H4 (cell line): Measurements from ENCODE around the gene TMPO. TPM values are rescaled to one million over a fixed set of nuclear protein-coding genes. Genes with fewer than 3 reads are reported as not detected.
"Not testable (repeated sequence)": the region's sequence is repeated elsewhere in the genome, so short reads cannot be mapped to it uniquely, and the experiment has no call there.

ENCODE experiments used
- DNase-seq: peaks from one replicate; pipeline ENCODE4 v3.0.0-alpha.2; 2015; ENCODE audit warnings: low spot score
- total RNA-seq: library from RNA; depleted of rRNA; stranded (reverse); fragments of >200 nt; shearing (Covaris generic); gene quantifications from 2 replicates; pipeline ENCODE4 v1.2.3, GENCODE V29; 2014; rRNA removed

TMPO gene, protein sequence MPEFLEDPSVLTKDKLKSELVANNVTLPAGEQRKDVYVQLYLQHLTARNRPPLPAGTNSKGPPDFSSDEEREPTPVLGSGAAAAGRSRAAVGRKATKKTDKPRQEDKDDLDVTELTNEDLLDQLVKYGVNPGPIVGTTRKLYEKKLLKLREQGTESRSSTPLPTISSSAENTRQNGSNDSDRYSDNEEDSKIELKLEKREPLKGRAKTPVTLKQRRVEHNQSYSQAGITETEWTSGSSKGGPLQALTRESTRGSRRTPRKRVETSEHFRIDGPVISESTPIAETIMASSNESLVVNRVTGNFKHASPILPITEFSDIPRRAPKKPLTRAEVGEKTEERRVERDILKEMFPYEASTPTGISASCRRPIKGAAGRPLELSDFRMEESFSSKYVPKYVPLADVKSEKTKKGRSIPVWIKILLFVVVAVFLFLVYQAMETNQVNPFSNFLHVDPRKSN
- total RNA-seq: 118 and 133 TPM in 2 replicates

DNA sequence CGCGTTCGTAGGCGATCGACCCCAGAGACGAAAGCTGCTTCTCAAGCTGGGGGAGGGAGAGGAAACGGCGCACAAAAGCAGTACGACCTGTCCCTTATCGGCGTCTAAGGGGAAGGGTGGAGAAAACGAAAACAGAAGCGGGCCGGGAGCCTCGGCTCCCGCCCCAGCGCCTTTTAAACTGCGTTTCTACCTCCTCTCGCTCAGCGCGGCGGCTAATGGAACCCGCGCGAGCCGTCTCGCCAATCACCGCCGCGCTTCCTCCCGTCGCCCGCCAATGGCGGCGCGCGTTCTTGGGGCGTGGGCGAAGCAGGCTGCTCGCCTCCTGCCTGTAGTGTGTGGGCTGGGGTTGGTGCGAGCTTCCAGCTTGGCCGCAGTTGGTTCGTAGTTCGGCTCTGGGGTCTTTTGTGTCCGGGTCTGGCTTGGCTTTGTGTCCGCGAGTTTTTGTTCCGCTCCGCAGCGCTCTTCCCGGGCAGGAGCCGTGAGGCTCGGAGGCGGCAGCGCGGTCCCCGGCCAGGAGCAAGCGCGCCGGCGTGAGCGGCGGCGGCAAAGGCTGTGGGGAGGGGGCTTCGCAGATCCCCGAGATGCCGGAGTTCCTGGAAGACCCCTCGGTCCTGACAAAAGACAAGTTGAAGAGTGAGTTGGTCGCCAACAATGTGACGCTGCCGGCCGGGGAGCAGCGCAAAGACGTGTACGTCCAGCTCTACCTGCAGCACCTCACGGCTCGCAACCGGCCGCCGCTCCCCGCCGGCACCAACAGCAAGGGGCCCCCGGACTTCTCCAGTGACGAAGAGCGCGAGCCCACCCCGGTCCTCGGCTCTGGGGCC is at the start of gene TMPO:
TMPO (plus strand) TSS at position 304 of the 824 bp plus-strand sequence; CDS start at position 582, 278 bp downstream.
- DNase-seq: peak; percentile 83

DNA sequence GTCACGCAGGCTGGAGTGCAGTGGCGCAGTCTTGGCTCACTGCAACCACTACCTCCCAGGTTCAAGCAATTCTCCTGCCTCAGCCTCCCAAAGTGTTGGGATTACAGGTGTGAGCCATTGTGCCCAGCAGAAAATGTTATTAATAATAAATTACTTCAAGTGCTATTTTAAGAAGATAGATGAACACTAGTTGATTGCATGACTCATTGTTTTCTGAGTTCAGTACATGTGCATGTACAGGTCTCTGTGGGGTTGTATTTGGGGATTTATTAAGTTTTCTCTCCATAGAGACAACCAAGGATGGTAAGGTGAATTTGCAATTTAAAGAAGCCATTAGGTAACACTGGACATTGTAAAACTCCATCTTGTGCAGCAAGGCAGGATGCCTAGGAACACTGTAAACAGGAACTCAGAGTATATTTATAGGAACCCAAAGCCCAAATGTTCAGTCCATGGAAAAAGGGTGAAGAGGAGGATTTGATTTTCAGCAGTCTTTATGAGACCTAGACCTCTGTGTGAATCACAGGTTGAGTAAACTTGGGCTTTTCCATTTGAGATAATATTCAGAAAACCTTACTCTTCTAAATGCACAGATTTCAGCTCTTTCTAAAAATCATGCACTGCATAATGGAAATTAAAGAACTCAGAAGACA is 49.3 kb upstream of the TMPO start:
- DNase-seq: no peak

DNA sequence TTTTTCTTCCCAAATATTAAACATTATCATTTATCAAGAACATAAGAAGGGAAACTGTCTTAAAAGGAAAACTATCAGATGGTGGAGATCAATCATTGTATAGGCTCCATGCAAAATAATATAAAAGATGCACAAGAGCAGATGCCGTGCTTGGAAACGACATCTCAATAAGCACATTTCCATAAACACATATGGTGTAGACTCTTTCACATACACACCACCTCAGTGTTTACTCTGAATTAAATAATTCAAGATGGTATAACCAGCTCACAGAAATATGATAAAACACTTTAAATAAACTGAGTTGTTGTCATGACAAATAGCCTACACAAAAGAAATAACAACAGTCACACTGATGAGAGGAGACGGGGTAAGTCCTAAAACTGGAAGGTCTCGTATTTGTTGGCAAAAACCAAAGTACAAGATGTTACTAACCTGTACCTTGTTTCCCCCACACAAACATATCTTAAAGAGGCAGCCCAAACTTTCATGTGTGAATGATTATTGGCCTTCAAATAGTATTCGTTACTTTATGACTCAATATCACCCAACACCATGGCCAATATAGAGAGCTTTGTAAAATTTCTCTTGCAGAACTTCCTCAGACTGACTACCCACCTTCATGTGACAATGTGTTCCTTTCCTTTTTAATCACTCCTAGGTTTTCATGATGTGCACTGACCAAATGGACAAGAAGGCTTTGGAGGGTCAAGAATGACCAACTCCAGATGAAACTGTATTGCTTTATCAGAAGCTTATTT is 48.6 kb upstream of the TMPO start:
- no peak for DNase-seq

DNA sequence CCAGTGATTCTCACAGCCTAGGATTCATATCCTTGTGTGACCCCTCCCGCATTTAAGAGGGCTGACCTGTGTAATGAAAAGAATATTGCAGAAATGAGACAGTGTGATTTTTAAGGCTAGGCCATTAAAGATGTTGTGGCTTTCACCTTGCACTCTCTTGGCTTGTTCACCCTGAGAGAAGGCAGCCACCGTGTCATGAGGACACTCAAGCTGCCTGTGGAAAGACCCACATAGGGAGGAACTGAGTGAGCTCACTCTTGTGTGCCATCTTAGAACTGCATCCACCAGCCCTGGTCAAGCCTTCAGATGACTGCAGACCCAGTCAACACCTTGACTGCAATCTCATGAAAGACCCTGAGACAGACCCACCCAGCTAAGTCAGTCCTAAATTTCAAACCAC is 46.3 kb upstream of the TMPO start:
- no peak for DNase-seq

DNA sequence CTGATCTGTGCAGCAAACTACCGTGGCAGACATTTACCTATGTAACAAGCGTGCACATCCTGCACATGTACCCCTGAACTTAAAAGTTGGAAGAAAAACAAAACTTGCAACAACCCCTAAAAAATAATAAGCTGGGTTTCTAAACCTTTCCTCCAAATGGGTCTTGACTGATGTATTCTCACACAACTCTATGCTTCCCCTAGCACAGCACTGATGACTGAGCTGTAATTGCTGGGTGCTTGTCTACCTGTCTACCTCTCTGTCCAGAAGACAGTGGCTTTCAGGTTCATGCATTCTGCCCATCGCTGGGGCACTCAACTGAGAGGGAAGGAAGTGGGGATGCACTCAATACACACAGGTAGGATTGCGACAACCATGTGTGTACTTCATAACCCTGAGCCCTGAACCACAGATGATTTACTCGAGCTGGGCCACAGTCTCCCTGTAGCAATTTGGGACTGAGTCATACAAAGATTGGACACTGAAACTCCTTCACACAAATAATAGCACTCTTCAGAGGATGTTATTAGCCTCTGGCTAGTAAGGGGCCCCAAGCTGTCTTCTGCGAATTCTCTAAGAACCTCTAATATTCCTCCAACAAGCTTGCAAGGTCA is 44.8 kb upstream of the TMPO start:
- DNase-seq: no peak

DNA sequence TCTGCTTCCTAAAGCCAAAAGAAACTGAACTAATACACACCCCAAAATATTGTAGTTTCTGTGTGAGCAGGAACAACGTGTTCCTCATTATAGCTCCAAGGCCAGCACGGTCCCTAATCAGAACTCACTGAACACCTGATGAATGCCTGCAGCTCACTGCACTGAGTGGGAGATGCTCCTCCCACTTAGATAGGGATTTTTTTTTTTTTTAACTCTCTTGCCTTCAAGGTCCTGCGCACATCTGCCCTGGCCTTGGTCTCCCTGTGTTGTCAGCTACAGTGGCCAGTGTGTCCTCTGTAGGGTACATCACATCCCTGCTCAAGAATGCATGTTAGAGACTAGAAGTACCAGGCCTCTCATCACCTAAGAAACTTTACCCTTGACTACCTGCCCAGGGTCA is 44.3 kb upstream of the TMPO start:
- no peak for DNase-seq

DNA sequence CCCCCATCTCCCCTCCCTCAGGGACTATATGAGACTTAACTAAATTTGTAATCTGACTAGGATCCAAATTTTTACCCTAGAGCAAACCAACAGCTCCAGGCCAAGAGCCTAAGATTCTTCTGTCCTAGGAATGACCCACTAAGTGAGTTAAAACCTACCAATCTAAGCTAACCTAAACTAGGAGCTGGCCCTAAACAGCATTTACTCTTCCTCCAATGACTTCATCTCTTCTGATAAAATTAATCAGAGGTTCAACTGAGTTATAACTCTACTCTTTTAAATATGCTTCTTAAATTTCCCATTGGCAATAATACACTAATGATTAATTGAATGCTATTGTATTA is 39.9 kb upstream of the TMPO start:
- DNase-seq: no peak

DNA sequence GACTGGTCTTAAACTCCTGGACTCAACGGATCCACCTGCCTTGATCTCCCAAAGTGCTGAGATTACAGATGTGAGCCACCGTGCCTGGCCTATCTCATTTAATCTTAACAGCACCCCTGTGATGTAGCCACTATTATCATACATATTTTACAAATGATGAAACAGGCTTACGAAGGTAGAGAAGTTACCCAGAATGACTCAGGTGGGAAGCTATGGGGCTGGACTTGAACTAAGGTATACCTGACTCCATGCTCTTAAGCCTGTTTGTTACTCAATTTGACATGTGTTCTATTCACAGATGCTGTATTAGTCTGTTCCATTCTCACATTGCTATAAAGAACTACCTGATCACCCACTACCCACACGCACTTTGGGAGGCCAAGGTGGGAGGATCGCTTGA is 36.8 kb upstream of the TMPO start:
- no peak for DNase-seq

DNA sequence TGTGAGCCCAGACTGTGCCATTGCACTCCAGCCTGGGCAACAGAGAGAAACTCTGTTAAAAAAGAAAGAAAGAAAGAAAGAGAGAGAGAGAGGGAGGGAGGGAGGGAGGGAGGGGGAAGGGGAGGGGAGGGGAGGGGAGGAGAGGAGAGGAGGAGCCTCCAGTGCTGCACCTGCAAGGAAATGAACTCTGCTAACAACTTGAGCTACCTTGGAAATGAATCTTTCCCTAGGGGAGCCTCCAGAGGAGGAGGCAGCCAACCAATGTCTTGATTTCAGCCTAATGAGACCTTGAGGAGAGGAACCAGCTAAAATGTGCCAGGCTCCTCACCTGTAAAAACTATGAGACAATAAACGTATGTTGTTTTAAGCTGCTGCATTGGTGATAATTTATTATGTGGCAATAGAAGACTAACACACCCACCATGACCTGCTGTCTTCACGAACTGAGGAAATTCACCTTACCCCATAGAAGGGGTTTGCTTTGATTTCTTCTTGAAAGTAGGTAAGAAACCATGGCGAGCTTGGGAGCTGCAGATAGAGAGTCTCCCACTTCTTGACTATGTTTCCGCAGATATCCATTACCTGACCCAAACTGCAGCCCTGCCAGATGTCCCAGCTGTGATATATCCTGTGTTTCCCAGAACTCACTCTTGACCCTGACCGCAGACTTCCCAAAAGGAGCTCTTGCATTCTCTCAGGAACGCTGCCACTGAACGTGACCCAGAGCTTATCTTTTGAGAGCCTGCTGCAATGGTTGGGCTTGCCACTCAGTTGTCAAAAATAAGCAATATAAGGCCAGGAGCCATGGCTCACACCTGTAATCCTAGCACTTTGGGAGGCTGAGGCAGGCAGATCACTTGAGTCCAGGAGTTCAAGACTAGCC is 31.5 kb upstream of the TMPO start:
- no peak for DNase-seq

DNA sequence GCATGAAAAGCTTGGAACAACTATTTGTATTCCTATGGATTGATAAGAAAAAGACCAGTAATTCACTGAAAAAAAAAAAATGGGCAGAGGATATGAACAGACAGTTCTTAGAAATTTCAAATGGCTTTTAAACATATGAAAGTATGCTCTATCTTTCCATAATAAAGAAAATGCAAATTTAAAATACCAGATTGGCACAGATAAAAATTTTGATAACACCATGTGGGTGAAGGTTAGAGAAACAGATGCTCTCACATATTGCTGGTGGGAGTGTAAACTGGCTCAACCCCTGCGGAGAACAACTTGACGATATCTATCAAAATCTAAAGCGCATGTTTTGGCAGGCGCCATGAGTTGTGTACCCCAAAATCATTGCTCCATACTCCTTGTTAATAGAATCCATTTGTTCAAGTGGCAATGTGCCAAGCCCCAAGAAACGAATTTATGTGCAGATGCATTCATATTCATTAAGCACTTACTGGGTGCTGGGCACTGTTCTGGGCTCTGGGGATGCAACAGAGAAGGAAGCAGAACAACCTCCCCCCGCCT is 29.5 kb upstream of the TMPO start:
- no peak for DNase-seq

DNA sequence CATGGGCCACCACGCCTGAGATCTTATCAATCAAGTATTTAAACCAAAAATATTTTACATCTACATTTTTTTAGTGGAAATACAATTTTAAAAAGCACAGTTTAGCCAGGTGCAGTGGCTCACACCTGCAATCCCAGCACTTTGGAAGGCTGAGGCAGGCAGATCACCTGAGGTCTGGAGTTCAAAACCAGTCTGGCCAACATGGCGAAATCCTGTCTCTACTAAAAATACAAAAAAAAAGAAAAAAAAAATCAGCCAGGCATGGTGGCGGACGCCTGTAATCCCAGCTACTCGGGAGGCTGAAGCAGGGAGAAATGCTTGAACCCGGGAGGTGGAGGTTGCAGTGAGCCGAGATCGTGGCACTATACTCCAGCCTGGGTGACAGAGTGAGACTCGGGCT is 27.0 kb upstream of the TMPO start:
- DNase-seq: not testable (repeated sequence)

DNA sequence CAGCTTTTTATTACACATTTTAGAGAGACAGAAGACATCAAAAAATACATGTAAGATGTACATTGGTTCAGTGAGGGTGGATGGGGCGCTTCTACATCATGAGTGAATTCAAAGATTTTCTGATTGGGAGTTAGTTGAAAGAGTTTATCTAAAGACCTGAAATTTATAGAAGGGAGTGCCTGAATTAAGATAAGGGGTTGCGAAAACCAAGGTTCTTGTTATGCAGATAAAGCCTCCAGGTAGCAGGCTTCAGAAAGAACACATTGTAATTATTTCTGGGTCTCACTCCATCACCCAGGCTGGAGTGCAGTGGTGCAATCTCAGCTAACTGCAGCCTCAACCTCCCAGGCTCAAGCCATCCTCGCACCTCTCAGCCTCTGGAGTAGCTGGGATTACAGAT is 26.2 kb upstream of the TMPO start:
- DNase-seq: no peak

DNA sequence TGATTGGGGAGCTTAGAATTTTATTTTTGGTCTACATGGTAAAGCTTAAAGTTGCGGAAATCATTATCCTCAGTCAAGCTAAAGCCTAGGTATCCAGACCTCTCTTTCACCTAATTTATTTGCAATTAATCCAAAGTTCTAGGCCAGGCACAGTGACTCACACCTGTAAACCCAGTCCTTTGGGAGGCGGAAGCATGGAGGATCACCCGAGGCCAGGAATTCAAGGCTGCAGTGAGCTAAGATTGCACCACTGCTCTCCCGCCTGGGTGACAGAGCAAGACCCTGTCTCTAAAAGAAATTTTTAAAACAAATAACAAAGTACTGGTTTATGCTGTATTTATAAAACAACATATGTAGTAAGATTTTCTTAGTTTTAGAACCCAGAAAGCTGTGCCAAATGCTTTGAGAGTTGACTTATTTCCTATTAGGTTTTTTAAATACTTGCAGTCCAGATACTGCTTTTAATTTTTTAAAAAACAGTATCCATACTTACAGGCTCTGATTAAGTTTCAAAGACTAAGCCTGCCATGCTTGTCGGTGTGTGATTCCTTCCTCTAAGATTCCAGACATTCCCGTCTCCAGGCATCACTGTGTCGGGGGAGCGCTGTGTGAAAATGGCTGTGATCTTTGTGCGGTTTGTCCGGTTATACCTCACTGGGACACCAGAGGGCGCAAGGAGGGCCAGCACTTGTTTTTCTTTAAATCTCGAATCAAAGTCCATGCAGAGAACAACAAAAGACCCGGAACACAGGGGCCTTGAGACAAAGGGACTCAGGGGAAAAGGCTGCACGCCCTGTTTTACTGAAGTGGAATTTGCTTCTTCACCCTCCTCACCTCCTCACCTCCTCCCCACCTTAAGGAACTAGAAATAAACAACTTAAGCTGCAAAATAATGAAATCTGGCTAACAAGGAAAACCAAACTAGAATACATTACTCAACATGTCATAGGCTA is 24.6 kb upstream of the TMPO start:
- peak; percentile 81 for DNase-seq

DNA sequence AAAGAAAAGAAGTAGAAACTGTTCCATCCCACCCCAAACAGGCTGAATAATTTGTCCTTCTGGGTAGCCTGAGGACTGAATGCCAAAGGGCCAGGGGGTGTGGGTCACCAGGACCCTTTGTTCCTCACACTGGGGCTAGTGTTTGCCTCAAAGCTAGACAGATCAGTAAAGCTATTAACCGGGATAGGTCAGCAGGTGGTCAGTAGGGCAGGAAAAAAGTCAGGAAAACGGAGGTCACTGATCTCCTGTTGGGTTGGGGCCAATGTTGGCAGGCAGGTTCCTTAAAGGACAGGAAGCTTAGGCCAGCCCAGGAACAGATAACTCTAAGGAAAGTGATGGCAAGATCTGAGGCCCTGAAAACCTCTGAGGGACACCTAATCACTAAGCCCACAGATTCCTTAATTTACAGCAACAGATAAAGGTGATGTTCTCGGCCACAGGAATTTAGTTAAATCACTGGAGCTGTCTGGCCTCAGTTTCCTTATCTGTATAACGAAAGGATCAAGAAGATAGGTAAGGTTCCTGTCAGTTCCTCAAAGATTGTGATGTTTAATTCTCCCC is 22.7 kb upstream of the TMPO start:
- no peak for DNase-seq

DNA sequence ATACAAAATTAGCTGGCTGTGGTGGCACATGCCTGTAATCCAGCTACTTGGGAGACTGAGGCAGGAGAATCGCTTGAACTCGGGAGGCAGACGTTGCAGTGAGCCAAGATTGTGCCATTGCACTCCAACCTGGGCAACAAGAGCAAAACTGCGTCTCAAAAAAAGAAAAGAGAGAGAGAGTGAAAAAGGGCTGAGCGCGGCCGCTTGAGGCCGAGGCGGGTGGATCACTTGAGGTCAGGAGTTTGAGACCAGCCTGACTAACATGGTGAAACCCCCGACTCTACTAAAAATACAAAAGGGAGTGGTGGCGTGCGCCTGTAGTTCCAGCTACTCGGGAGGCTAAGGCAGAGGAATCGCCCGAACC is 14.1 kb upstream of the TMPO start:
- not testable (repeated sequence) for DNase-seq

DNA sequence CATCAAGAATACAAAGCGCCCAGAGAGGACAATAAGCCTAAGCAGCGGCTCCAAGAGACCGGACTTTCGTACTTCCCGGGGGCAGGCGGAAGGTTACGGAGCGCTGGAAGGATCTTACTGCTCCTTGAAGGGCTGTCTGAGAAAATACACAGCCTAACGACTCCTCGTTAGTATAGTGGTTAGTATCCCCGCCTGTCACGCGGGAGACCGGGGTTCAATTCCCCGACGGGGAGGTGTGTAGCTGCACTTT is 12.1 kb upstream of the TMPO start:
- DNase-seq: peak; percentile 83

DNA sequence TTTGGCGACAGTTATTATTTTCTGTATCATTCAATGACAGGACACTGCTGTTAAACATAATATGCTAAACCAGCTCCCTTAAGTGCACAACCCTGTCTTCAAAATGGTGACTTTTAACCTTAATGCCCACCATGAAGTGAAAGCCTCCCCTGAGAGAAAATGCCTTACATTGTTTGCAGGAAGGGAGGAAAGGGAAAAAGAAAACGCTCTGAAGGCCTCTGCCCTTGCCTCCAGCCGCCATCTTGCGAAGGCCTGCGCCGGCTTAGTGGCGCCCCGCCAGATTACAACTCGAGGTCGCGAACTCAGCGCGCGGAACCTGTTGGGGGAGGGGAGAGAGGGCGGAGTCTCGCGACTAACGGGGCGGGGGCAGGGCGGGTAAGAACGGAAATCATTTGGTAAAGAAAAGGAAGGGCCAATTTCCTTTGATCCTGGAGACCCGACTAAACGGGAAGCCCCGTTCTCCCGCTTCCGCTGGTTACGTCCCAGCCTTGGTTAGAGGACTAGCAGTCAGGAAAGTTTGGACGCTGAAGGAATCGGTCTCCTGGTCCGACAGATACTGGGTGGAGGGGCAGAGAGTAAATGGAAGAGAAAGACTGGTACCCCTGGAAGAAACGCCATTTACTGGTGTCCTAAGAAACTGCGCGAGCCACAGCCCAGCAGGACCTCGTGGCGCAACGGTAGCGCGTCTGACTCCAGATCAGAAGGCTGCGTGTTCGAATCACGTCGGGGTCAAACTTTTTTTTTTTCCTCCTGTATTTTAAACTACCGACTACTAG is 11.6 kb upstream of the TMPO start:
- DNase-seq: peak; percentile 88

DNA sequence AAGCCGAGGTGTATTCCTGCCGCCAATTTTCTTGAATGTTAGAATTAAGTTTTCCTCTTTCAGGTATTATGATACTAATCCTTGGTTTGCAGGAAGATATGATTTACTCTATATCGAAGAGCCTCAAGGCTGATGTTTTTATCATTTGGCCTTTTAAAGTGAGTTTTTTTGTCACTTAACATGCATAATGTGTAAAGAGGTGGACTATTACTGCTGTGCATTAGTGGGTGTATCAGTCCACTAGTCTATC is 11.1 kb upstream of the TMPO start:
- DNase-seq: no peak
